Measurements from ENCODE around the gene DBP. TPM values are rescaled to one million over a fixed set of nuclear protein-coding genes. Genes with fewer than 3 reads are reported as not detected.

The DBP gene
- total RNA-seq, 1 experiment from 2014 or later = 12.6 TPM

DNA sequence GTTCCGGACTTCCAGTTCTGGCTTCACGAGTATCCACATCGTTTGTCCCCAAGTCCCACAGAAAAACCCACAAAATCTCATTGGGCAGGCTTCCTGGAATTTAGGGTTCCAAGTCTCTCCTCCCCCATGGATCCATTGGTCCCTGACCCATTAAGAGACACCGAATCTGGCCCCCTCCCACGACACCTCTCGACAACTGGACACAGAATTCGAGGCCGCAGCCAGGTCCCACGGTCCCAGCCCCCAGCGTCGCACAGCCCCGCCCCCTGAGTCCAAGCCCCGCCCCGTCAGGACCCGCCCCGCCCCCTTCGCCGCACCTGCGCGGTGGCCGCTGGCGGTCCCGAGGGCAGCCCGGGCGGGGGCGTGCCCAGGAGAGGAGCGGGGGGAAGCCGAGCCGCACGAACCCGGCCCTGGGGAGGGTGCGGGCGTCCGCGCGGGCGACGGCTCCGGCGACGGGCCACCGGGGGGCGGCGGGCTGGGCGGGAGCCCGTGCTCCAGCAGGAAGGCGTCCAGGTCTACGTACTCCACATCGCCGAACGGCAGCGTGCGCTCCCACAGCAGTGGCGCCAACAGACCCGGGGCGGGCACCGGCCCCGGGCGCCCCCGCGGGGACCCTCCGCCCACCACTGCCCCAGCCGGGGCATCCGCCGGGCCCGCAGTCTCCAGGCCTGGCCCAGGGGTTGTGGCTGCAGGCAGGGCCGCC lies 1.8 kb downstream of the DBP start:
- Histone ChIP-seq H3K56ac (ENCODE audit: insufficient read length, low read depth, low read length) (no peak overlapping the region), H3K23ac (ENCODE audit: insufficient read length, low read depth, low read length) (no peak overlapping the region), H3K79me2 (ENCODE audit: insufficient read depth, low read length) (no peaks in the 10 kb centered on the region), H2BK120ac (ENCODE audit: low read depth, low read length, poor library complexity, severe bottlenecking) (no peak overlapping the region), H4K8ac (replicated peaks; ENCODE audit: insufficient read length, low read depth, low read length) (no peak overlapping the region), H3K4ac (ENCODE audit: low read depth, low read length) (no peak overlapping the region), H2BK20ac (ENCODE audit: low read depth, low read length, poor library complexity, severe bottlenecking) (no peak overlapping the region), H3K4me1 (ENCODE audit: insufficient read depth, low read length) (peaks cover 9% of the 10 kb centered on the region; the same call in 1 of the 2 replicates), H4K5ac (ENCODE audit: insufficient read length, low read depth, low read length) (no peak overlapping the region), H3K79me1 (ENCODE audit: insufficient read depth, low read depth, low read length, poor library complexity, severe bottlenecking) (no peaks in the 10 kb centered on the region), H2BK5ac (ENCODE audit: insufficient read length, low read length) (no peak overlapping the region), H3K9me3 (ENCODE audit: control insufficient read depth, low read depth, low read length) (no peaks in the 10 kb centered on the region), H2AK5ac (ENCODE audit: insufficient read length, low read length) (no peak overlapping the region), H3K23me2 (ENCODE audit: insufficient read length, low read depth, low read length, poor library complexity, severe bottlenecking) (peaks cover 29% of the 10 kb centered on the region), H3K27me3 (ENCODE audit: insufficient read depth, low read length) (no peaks in the 10 kb centered on the region; the same call in 1 of the 2 replicates), H3K27ac (ENCODE audit: insufficient read length, low read depth, low read length) (no peak overlapping the region), H3T11ph (ENCODE audit: low read length) (no peak overlapping the region), H2BK15ac (ENCODE audit: low read depth, low read length) (no peak overlapping the region), H3K14ac (ENCODE audit: insufficient read depth, low read length) (no peak overlapping the region), H3K4me2 (ENCODE audit: insufficient read depth, insufficient read length, low read length) (peak overlapping the region; percentile 80), H2BK12ac (ENCODE audit: insufficient read length, low read depth, low read length) (no peak overlapping the region), H2AFZ (ENCODE audit: low read length) (no peak overlapping the region), H3K18ac (ENCODE audit: insufficient read length, low read depth, low read length) (no peak overlapping the region), H4K91ac (ENCODE audit: insufficient read length, low read depth, low read length) (no peak overlapping the region), H3K9ac (ENCODE audit: extremely low read depth, insufficient read length, low read length) (no peak overlapping the region), H4K20me1 (ENCODE audit: control insufficient read depth, insufficient read depth, insufficient read length) (no peaks in the 10 kb centered on the region)
- Mint-ChIP-seq H3K36me3 (ENCODE audit: insufficient read depth in 1 of 3, low read depth in 3 of 3) (peaks cover 11 to 33% (median 24%) of the 10 kb centered on the region in 3 experiments; a peak in 6 of 7 replicates), H3K27ac (peak overlapping the region in 1 of 3 experiments; percentile 80; a peak in 4 of 7 replicates), H3K4me3 (peak overlapping the region; percentile 82 to 89), H3K4me1 (peaks cover 38 to 59% of the 10 kb centered on the region in 2 experiments), H3K9me3 (no peaks in the 10 kb centered on the region), H3K27me3 (ENCODE audit: low read depth) (peaks cover 4% of the 10 kb centered on the region)
- WGBS (ENCODE audit: extremely low coverage, insufficient read length, low lambda C conversion rate) = no CpG with 5 or more reads among the region's 67 CpGs
- peak; percentile 74 for DNase-seq
- TF ChIP-seq, protein P1, sequence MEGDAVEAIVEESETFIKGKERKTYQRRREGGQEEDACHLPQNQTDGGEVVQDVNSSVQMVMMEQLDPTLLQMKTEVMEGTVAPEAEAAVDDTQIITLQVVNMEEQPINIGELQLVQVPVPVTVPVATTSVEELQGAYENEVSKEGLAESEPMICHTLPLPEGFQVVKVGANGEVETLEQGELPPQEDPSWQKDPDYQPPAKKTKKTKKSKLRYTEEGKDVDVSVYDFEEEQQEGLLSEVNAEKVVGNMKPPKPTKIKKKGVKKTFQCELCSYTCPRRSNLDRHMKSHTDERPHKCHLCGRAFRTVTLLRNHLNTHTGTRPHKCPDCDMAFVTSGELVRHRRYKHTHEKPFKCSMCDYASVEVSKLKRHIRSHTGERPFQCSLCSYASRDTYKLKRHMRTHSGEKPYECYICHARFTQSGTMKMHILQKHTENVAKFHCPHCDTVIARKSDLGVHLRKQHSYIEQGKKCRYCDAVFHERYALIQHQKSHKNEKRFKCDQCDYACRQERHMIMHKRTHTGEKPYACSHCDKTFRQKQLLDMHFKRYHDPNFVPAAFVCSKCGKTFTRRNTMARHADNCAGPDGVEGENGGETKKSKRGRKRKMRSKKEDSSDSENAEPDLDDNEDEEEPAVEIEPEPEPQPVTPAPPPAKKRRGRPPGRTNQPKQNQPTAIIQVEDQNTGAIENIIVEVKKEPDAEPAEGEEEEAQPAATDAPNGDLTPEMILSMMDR (conservative IDR thresholded peaks at IDR 0.05) = no peak
